Coronary artery (tissue), 2 donors: ENCODE data around the gene SAC3D1.

Experiments
- DNase-seq: peaks from one replicate; pipeline ENCODE4 v3.0.0-alpha.2; 2017; ENCODE audit warnings: low spot score
- H3K27ac ChIP-seq, 2 donors: fragments of 200-600 bp; sonication (generic); one replicate each; pipeline ENCODE4 v1.5.1; 2016 to 2019
- H3K4me3 ChIP-seq: fragments of 200-600 bp; sonication (generic); 2 replicates; pipeline ENCODE4 v1.5.1; 2016; ENCODE audit warnings: mild to moderate bottlenecking, moderate library complexity
- CTCF ChIP-seq: fragments of 200-600 bp; sonication (generic); IDR thresholded peaks from one replicate; pipeline ENCODE4 v1.5.1; 2019; ENCODE audit warnings: antibody characterized with exemption

SAC3D1 gene

GRCh38 chr11:65087827-65088226 is 46.8 kb downstream of the SAC3D1 start:
- Histone ChIP-seq H3K4me3 (no peak overlapping the region), H3K27ac (no peak overlapping the region)
- no peak for DNase-seq
- no peak for TF ChIP-seq CTCF

GRCh38 chr11:65089621-65090020 is 48.6 kb downstream of the SAC3D1 start:
- TF ChIP-seq CTCF, result no peak
- Histone ChIP-seq H3K4me3 (no peak overlapping the region), H3K27ac (no peak overlapping the region)
- no peak for DNase-seq

- H3K4me3 ChIP-seq, result no peak overlapping the region
- DNase-seq, result no peak
- H3K27ac ChIP-seq, result no peak overlapping the region
- TF ChIP-seq CTCF, result no peak
Observed at GRCh38 chr11:65090628-65091027, 49.6 kb downstream of the SAC3D1 start.
